ENCODE measurements around the gene ATP10A. TPM values are rescaled to one million over a fixed set of nuclear protein-coding genes. Genes with fewer than 3 reads are reported as not detected.

The ATP10A gene
- total RNA-seq, 1 experiment from 2014 or later = not detected

GRCh38 chr15:25874379-25874778 lies 11.3 kb upstream of the ATP10A start:
- Mint-ChIP-seq H3K36me3 (ENCODE audit: insufficient read depth, unreplicated experiment) (no peaks in the 10 kb centered on the region), H3K4me1 (ENCODE audit: insufficient read depth, unreplicated experiment) (no peaks in the 10 kb centered on the region), H3K9me3 (ENCODE audit: unreplicated experiment) (peaks cover 32% of the 10 kb centered on the region), H3K27me3 (ENCODE audit: insufficient read depth, unreplicated experiment) (no peaks in the 10 kb centered on the region), H3K27ac (ENCODE audit: low read depth, unreplicated experiment) (no peak overlapping the region), H3K4me3 (ENCODE audit: unreplicated experiment) (no peak overlapping the region)
- DNase-seq (ENCODE audit: unreplicated experiment) = no peak
- intact Hi-C loops (cut with micrococcal nuclease) = no loop called here
- BruUV-seq (replicated peaks) = no TSS peak
- ChIA-PET CTCF (no interaction called here), POLR2A (no interaction called here)
- no peak for TF ChIP-seq CTCF (IDR thresholded peaks at IDR 0.05; ENCODE audit: unreplicated experiment)

- BruUV-seq (replicated peaks) = no TSS peak
- CTCF ChIA-PET = no interaction called here
- intact Hi-C loops (cut with micrococcal nuclease) = no loop called here
Observed at GRCh38 chr15:25871403-25871802, 8.3 kb upstream of the ATP10A start.

GRCh38 chr15:25870938-25871337 lies 7.8 kb upstream of the ATP10A start:
- ChIA-PET CTCF (no interaction called here), POLR2A (no interaction called here)
- Mint-ChIP-seq H3K27me3 (ENCODE audit: insufficient read depth, unreplicated experiment) (no peaks in the 10 kb centered on the region), H3K27ac (ENCODE audit: low read depth, unreplicated experiment) (no peak overlapping the region), H3K36me3 (ENCODE audit: insufficient read depth, unreplicated experiment) (no peaks in the 10 kb centered on the region), H3K9me3 (ENCODE audit: unreplicated experiment) (peaks cover 25% of the 10 kb centered on the region), H3K4me3 (ENCODE audit: unreplicated experiment) (no peak overlapping the region), H3K4me1 (ENCODE audit: insufficient read depth, unreplicated experiment) (no peaks in the 10 kb centered on the region)
- intact Hi-C loops (cut with micrococcal nuclease) = no loop called here
- no peak for DNase-seq (ENCODE audit: unreplicated experiment)
- no TSS peak for BruUV-seq (replicated peaks)
- no peak for TF ChIP-seq CTCF (IDR thresholded peaks at IDR 0.05; ENCODE audit: unreplicated experiment)

More at GRCh38 chr15:25871403-25871802, 8.3 kb upstream of the ATP10A start:
- no peak overlapping the region for H3K27ac Mint-ChIP-seq (ENCODE audit: low read depth, unreplicated experiment)
- H3K27me3 Mint-ChIP-seq (ENCODE audit: insufficient read depth, unreplicated experiment) = no peaks in the 10 kb centered on the region
- POLR2A ChIA-PET = no interaction called here
- H3K9me3 Mint-ChIP-seq (ENCODE audit: unreplicated experiment) = peaks cover 24% of the 10 kb centered on the region
- no peak for TF ChIP-seq CTCF (IDR thresholded peaks at IDR 0.05; ENCODE audit: unreplicated experiment)
- no peak for DNase-seq (ENCODE audit: unreplicated experiment)
- H3K36me3 Mint-ChIP-seq (ENCODE audit: insufficient read depth, unreplicated experiment) = no peaks in the 10 kb centered on the region
- H3K4me3 Mint-ChIP-seq (ENCODE audit: unreplicated experiment) = no peak overlapping the region
- no peaks in the 10 kb centered on the region for H3K4me1 Mint-ChIP-seq (ENCODE audit: insufficient read depth, unreplicated experiment)

GRCh38 chr15:25869701-25870100 lies 6.6 kb upstream of the ATP10A start:
- POLR2A ChIA-PET = no interaction called here
- TF ChIP-seq CTCF (IDR thresholded peaks at IDR 0.05; ENCODE audit: unreplicated experiment) = no peak
- CTCF ChIA-PET = no interaction called here
- Mint-ChIP-seq H3K4me3 (ENCODE audit: unreplicated experiment) (no peak overlapping the region), H3K36me3 (ENCODE audit: insufficient read depth, unreplicated experiment) (no peaks in the 10 kb centered on the region), H3K9me3 (ENCODE audit: unreplicated experiment) (peaks cover 27% of the 10 kb centered on the region), H3K4me1 (ENCODE audit: insufficient read depth, unreplicated experiment) (no peaks in the 10 kb centered on the region), H3K27me3 (ENCODE audit: insufficient read depth, unreplicated experiment) (no peaks in the 10 kb centered on the region), H3K27ac (ENCODE audit: low read depth, unreplicated experiment) (no peak overlapping the region)
- DNase-seq (ENCODE audit: unreplicated experiment) = no peak
- intact Hi-C loops (cut with micrococcal nuclease) = no loop called here
- BruUV-seq (replicated peaks) = no TSS peak
